A673 (cell line): ENCODE measurements around the gene IQGAP1.

Source experiments
- CTCF ChIP-seq: fragments of 300-800, 200-600 bp; sonication (generic); conservative IDR thresholded peaks from 2 replicates; pipeline ENCODE4 v1.5.1; 2017; ENCODE audit warnings: low read depth, mild to moderate bottlenecking, antibody characterized with exemption, low read length, moderate library complexity, mixed read lengths
- EZH2 ChIP-seq: fragments of 200-600 bp; sonication (generic); IDR thresholded peaks from 2 replicates; pipeline ENCODE4 v1.6.1; 2017; ENCODE audit warnings: borderline replicate concordance, low read depth, mild to moderate bottlenecking, mixed read lengths, antibody characterized with exemption, low read length; ENCODE audit not compliant: poor library complexity, severe bottlenecking

DNA sequence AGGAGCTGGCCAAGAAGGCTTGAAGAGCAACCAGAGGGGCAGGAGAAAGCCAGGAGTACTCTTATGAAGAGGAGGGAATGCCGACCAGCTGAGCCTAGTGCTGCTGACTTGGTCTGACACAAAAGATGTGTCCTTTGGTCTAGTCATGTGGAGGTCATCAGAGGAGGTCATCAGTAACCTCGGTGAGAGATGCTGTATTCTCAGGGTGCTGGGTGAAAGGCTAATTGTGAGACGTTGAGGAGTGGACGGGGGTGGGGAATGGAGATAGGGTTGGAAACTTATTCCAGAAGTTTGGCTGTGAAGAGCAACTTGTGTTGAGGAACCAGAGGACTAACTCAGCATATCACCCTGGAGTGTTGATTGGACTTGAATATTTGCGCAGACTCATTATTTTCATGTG is 147.2 kb downstream of the IQGAP1 start:
- TF ChIP-seq CTCF (no peak), EZH2 (no peak)
